ENCODE results near the gene CACNA1D.

DNA sequence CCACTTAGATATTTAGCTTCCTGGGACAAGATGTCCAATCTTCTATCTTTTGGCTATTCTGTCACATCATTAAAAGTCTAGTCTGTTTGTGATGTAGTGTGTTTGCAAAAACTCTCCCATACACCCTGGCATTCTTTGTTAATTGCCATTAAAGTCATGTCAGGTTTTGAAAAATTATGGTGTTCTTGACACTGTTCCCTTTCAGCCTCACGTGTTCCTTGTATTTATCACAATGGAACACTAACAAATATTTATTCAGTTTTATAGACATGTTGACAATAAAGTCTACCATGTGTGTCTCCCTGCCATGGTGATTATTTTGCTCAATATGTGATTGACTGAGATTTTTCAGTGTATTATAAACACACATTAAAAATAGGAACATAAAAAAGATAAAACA is 9.4 kb upstream of the CACNA1D start:
- TF ChIP-seq POLR2A (IDR thresholded peaks at IDR 0.05; ENCODE audit: low read depth, low read length) (no peak), POLR2AphosphoS5 (IDR thresholded peaks at IDR 0.05; ENCODE audit: low read depth, low read length) (no peak)

Measured in GM12892 (cell line).